IMR-90 (cell line): Measurements from ENCODE around the gene PLVAP. TPM values are rescaled to one million over a fixed set of nuclear protein-coding genes. Genes with fewer than 3 reads are reported as not detected.
A peak's percentile ranks its signal among the peaks of the same experiment; 100 is the strongest.

Experiments used
- ATAC-seq: fragments of 200-7000 bp; cut with Tn5 transposase; 2 replicates; pipeline ENCODE4 v1.9.1; 2020; ENCODE audit warnings: low read depth, mild to moderate bottlenecking, moderate library complexity
- BruUV-seq: library from RNA; stranded (reverse); fragments of 400-500 nt; replicated peaks from 2 replicates; lab custom pipeline; 2021; lab: Mats Ljungman, UMichigan
- CTCF ChIA-PET: fragments of 300-600 bp; formaldehyde crosslinking; extraction: SDS; loops from one replicate; lab custom pipeline; 2021; ENCODE audit warnings: antibody characterized with exemption; lab: Yijun Ruan, JAX
- POLR2A ChIA-PET: fragments of 300-600 bp; sonication (Branson Sonifier 250); formaldehyde crosslinking; loops from one replicate; lab custom pipeline; 2022; ENCODE audit warnings: antibody characterized with exemption; ENCODE audit not compliant: unreplicated experiment; lab: Charles Lee
- DNase-seq: peaks from one replicate; pipeline ENCODE4 v3.0.0; 2013
- H2AFZ ChIP-seq: replicated peaks from 2 replicates; pipeline ENCODE3; 2013; ENCODE audit warnings: low read length, mild to moderate bottlenecking; ENCODE audit not compliant: poor library complexity
- H2AK5ac ChIP-seq: 2 replicates; pipeline ENCODE4 v1.6.1; 2013; ENCODE audit warnings: low read depth, low read length, inconsistent platforms
- H2AK9ac ChIP-seq: replicated peaks from 2 replicates; pipeline ENCODE3; 2013; ENCODE audit warnings: mild to moderate bottlenecking, low read depth, low read length, moderate library complexity; ENCODE audit not compliant: poor library complexity
- H2BK120ac ChIP-seq: 2 replicates; pipeline ENCODE4 v1.6.1; 2013; ENCODE audit warnings: low read depth, low read length, inconsistent platforms
- H2BK15ac ChIP-seq: 3 replicates; pipeline ENCODE4 v1.6.1; 2013; ENCODE audit warnings: low read depth, low read length, inconsistent platforms
- H2BK20ac ChIP-seq: 2 replicates; pipeline ENCODE4 v1.6.1; 2013; ENCODE audit warnings: low read depth, mild to moderate bottlenecking, inconsistent platforms, low read length, moderate library complexity
- H2BK5ac ChIP-seq: 2 replicates; pipeline ENCODE4 v1.6.1; 2013; ENCODE audit warnings: mild to moderate bottlenecking, low read depth, low read length, inconsistent platforms; ENCODE audit not compliant: poor library complexity, severe bottlenecking
- H3K14ac ChIP-seq: replicated peaks from 2 replicates; pipeline ENCODE4 v1.6.1; 2013; ENCODE audit warnings: low read depth, low read length, inconsistent platforms
- H3K18ac ChIP-seq: 2 replicates; pipeline ENCODE4 v1.6.1; 2013; ENCODE audit warnings: low read depth, low read length, control low read depth
- H3K23ac ChIP-seq: 2 replicates; pipeline ENCODE4 v1.6.1; 2013; ENCODE audit warnings: low read depth, low read length, inconsistent platforms
- H3K27ac ChIP-seq: 2 replicates; pipeline ENCODE4 v1.5.1; 2013; ENCODE audit warnings: mild to moderate bottlenecking, control low read depth, low read length; ENCODE audit not compliant: insufficient read depth
- H3K27me3 ChIP-seq: 2 replicates; pipeline ENCODE4 v1.6.1; 2013; ENCODE audit warnings: low read length; ENCODE audit not compliant: control insufficient read depth, insufficient read depth
- H3K36me3 ChIP-seq: 2 replicates; pipeline ENCODE4 v1.6.1; 2013; ENCODE audit warnings: low read length, mixed read lengths; ENCODE audit not compliant: control insufficient read depth, insufficient read depth
- H3K4ac ChIP-seq: 2 replicates; pipeline ENCODE4 v1.6.1; 2013; ENCODE audit warnings: low read depth, low read length, inconsistent platforms
- H3K4me1 ChIP-seq: 2 replicates; pipeline ENCODE4 v1.6.1; 2013; ENCODE audit warnings: low read length, mixed read lengths; ENCODE audit not compliant: control insufficient read depth, insufficient read depth
- H3K4me2 ChIP-seq: 2 replicates; pipeline ENCODE4 v1.6.1; 2013; ENCODE audit warnings: low read depth, mild to moderate bottlenecking, control low read depth, low read length, moderate library complexity
- H3K4me3 ChIP-seq: 2 replicates; pipeline ENCODE4 v1.5.1; 2013; ENCODE audit warnings: low read depth, mild to moderate bottlenecking, control low read depth, low read length, moderate library complexity; ENCODE audit not compliant: insufficient read depth
- H3K56ac ChIP-seq: 2 replicates; pipeline ENCODE4 v1.6.1; 2013; ENCODE audit warnings: low read length, inconsistent platforms; ENCODE audit not compliant: insufficient read depth; ENCODE audit errors: extremely low read depth
- H3K79me1 ChIP-seq, 2 experiments: 2 replicates each; pipeline ENCODE4 v1.6.1; 2013; ENCODE audit warnings: low read length in 2 of 2, inconsistent platforms in 1 of 2, low read depth in 1 of 2
- H3K9ac ChIP-seq: 2 replicates; pipeline ENCODE4 v1.6.1; 2013; ENCODE audit warnings: low read depth, low read length, control low read depth
- H3K9me1 ChIP-seq: 2 replicates; pipeline ENCODE4 v1.6.1; 2013; ENCODE audit warnings: low read length, inconsistent platforms; ENCODE audit not compliant: insufficient read depth
- H3K9me3 ChIP-seq: 2 replicates; pipeline ENCODE4 v1.6.1; 2013; ENCODE audit warnings: low read length; ENCODE audit not compliant: control insufficient read depth, insufficient read depth
- H4K20me1 ChIP-seq: 2 replicates; pipeline ENCODE4 v1.6.1; 2013; ENCODE audit warnings: low read length, inconsistent platforms; ENCODE audit not compliant: insufficient read depth
- H4K5ac ChIP-seq: 2 replicates; pipeline ENCODE4 v1.6.1; 2013; ENCODE audit warnings: mild to moderate bottlenecking, low read depth, low read length, control low read depth
- H4K8ac ChIP-seq, 2 experiments: 2 replicates each; pipeline ENCODE4 v1.6.1; 2013; ENCODE audit warnings: low read depth in 2 of 2, low read length in 2 of 2, control low read depth in 1 of 2, inconsistent platforms in 1 of 2
- H4K91ac ChIP-seq: 2 replicates; pipeline ENCODE4 v1.6.1; 2013; ENCODE audit warnings: low read depth, low read length, inconsistent platforms; ENCODE audit not compliant: insufficient read depth
- CEBPB ChIP-seq: IDR thresholded peaks from 2 replicates; pipeline ENCODE4 v1.6.1; 2012; ENCODE audit warnings: low read depth, low read length, improper control_type of control experiment
- CHD1 ChIP-seq: IDR thresholded peaks from 2 replicates; pipeline ENCODE4 v1.6.1; 2012; ENCODE audit warnings: low read depth, low read length, improper control_type of control experiment
- CTCF ChIP-seq: conservative IDR thresholded peaks from 2 replicates; pipeline ENCODE4 v1.5.1; 2012; ENCODE audit warnings: mild to moderate bottlenecking, low read depth, low read length, improper control_type of control experiment
- ELK1 ChIP-seq: fragments of 150-350 bp; IDR thresholded peaks from 2 replicates; pipeline ENCODE4 v1.6.1; 2016; ENCODE audit warnings: low read depth, mild to moderate bottlenecking, low read length, moderate library complexity, borderline replicate concordance
- FOS ChIP-seq: fragments of 150-350 bp; IDR thresholded peaks from 2 replicates; pipeline ENCODE4 v1.6.1; 2016; ENCODE audit warnings: low read depth, low read length
- MAFK ChIP-seq: IDR thresholded peaks from 2 replicates; pipeline ENCODE4 v1.6.1; 2012; ENCODE audit warnings: low read depth, low read length, improper control_type of control experiment
- MAZ ChIP-seq: IDR thresholded peaks from 2 replicates; pipeline ENCODE4 v1.6.1; 2012; ENCODE audit warnings: low read depth, mild to moderate bottlenecking, low read length, improper control_type of control experiment, moderate library complexity, borderline replicate concordance
- MXI1 ChIP-seq: IDR thresholded peaks from 2 replicates; pipeline ENCODE4 v1.6.1; 2012; ENCODE audit warnings: low read depth, mild to moderate bottlenecking, low read length, moderate library complexity, borderline replicate concordance
- NFE2L2 ChIP-seq: fragments of 150-350 bp; IDR thresholded peaks from 2 replicates; pipeline ENCODE4 v1.6.1; 2016; ENCODE audit warnings: low read depth, mild to moderate bottlenecking, low read length
- POLR2A ChIP-seq: IDR thresholded peaks from 2 replicates; pipeline ENCODE4 v1.6.1; 2012; ENCODE audit warnings: mild to moderate bottlenecking, low read depth, low read length
- RAD21 ChIP-seq: IDR thresholded peaks from 2 replicates; pipeline ENCODE4 v1.6.1; 2012; ENCODE audit warnings: low read length, improper control_type of control experiment
- RCOR1 ChIP-seq: IDR thresholded peaks from 2 replicates; pipeline ENCODE4 v1.6.1; 2012; ENCODE audit warnings: mild to moderate bottlenecking, low read length, improper control_type of control experiment; ENCODE audit not compliant: insufficient replicate concordance
- RFX5 ChIP-seq: IDR thresholded peaks from 2 replicates; pipeline ENCODE4 v1.8.0; 2012; ENCODE audit warnings: low read depth, mild to moderate bottlenecking, low read length, moderate library complexity
- USF2 ChIP-seq: fragments of 150-350 bp; IDR thresholded peaks from 2 replicates; pipeline ENCODE4 v1.6.1; 2017; ENCODE audit warnings: mild to moderate bottlenecking, antibody characterized with exemption, low read length, low read depth
- WGBS, 2 experiments: methylation state at CpG; one replicate each; pipeline versions ENCODE4 v1.1.5 to v1.1.7; 2013; ENCODE audit warnings: missing lambda C conversion rate in 2 of 2; ENCODE audit not compliant: insufficient read length in 1 of 2; ENCODE audit errors: extremely low coverage in 2 of 2; 5-methylcytosine and 5-hydroxymethylcytosine counted together
- dilution Hi-C: fragments of 300-500 bp; cut with HindIII; formaldehyde crosslinking; loops from one replicate; pipeline ENCODE4 v1.14.3; 2018; ENCODE audit warnings: low sequenced_read_pairs; ENCODE audit not compliant: unreplicated experiment
- in situ Hi-C: fragments of 300-500 bp; cut with MboI; formaldehyde crosslinking; loops from 3 replicates; pipeline ENCODE4 v1.14.3; 2019; ENCODE audit warnings: low sequenced_read_pairs, inconsistent platforms, mixed read lengths
- intact Hi-C: fragments of 100-400 bp; cut with micrococcal nuclease; formaldehyde crosslinking; loops from 2 replicates; pipeline ENCODE4 v1.10.0; 2022
- polyA plus RNA-seq, 3 experiments: library from polyadenylated mRNA; depleted of rRNA; stranded (reverse); fragments of >200 nt; gene quantifications; 2 replicates each; pipeline ENCODE4 v1.2.3, GENCODE V29; 2012; ENCODE audit warnings: low replicate concordance in 1 of 3
- total RNA-seq: library from RNA; depleted of rRNA; stranded (reverse); fragments of >200 nt; gene quantifications from 2 replicates; pipeline ENCODE4 v1.2.3, GENCODE V29; 2012

Gene PLVAP
- total and polyA plus RNA-seq, 2 of the 4 experiments (the other 2 are of a cell fraction): not detected

GRCh38 chr19:17338433-17339078, 38.6 kb downstream of the PLVAP start:
- no peak overlapping the region for H3K27ac ChIP-seq
- no peak for ATAC-seq
- H3K4ac ChIP-seq: peak overlapping the region; percentile 25; the same call in 1 of the 2 replicates
- POLR2A ChIA-PET: interaction anchor here (0.6 kb wide), 1 partner anchor 10 kb away, joined by 3 read pairs; no protein-coding TSS in a partner anchor
- no peak overlapping the region for H3K23ac ChIP-seq
- TF ChIP-seq RFX5: no peak
- no peak for TF ChIP-seq CHD1
- no peak for TF ChIP-seq MAZ
- no peak for TF ChIP-seq RAD21
- no peak for TF ChIP-seq FOS
- no peak for TF ChIP-seq USF2
- no peak for TF ChIP-seq MXI1
- TF ChIP-seq CTCF: no peak
- no peak for TF ChIP-seq RCOR1
- TF ChIP-seq POLR2A: no peak
- TF ChIP-seq CEBPB: no peak
- no peak for TF ChIP-seq NFE2L2
- TF ChIP-seq ELK1: no peak
- TF ChIP-seq MAFK: no peak
- no peak overlapping the region for H4K91ac ChIP-seq
- CTCF ChIA-PET: no interaction called here
- peaks cover 5% of the 10 kb centered on the region for H3K9me1 ChIP-seq
- peak overlapping the region; percentile 52; the same call in 1 of the 2 replicates for H2AK5ac ChIP-seq
- no peaks in the 10 kb centered on the region for H3K9me3 ChIP-seq
- no peaks in the 10 kb centered on the region for H4K20me1 ChIP-seq
- H3K18ac ChIP-seq: no peak overlapping the region
- no TSS peak for BruUV-seq
- H3K36me3 ChIP-seq: peaks cover 5% of the 10 kb centered on the region; the same call in 1 of the 2 replicates
- H3K56ac ChIP-seq: no peak overlapping the region
- in situ Hi-C loops (no loop called here), dilution Hi-C loops (no loop called here), intact Hi-C loops (no loop called here)
- no peak overlapping the region for H3K9ac ChIP-seq
- no peak overlapping the region; a peak in 1 of 4 replicates for H4K8ac ChIP-seq
- 98% methylated on average over 10 of the region's 30 CpGs; no CpG with 5 or more reads in 1 of the 2 experiments for WGBS, 2 experiments
- H2BK120ac ChIP-seq: no peak overlapping the region
- H4K5ac ChIP-seq: no peak overlapping the region
- peak overlapping the region; percentile 73; the same call in 1 of the 2 replicates for H3K4me3 ChIP-seq
- no peak for DNase-seq
- H3K27me3 ChIP-seq: no peaks in the 10 kb centered on the region
- no peak overlapping the region for H2BK20ac ChIP-seq
- H2BK5ac ChIP-seq: no peak overlapping the region
- H3K4me1 ChIP-seq: peaks cover 8% of the 10 kb centered on the region
- H3K4me2 ChIP-seq: peak overlapping the region; percentile 87
- H2BK15ac ChIP-seq: no peak overlapping the region
- peak overlapping the region; percentile 95 for H2AFZ ChIP-seq
- no peak overlapping the region for H3K14ac ChIP-seq
- peaks cover 7 to 33% of the 10 kb centered on the region in 2 experiments; a peak in 3 of 4 replicates for H3K79me1 ChIP-seq
- peak overlapping the region; percentile 47 for H2AK9ac ChIP-seq
